GM19238 (cell line): ENCODE measurements around the gene RARG.
"Not testable (repeated sequence)": the region's sequence is repeated elsewhere in the genome, so short reads cannot be mapped to it uniquely, and the experiment has no call there.

ENCODE experiments used
- DNase-seq: peaks from one replicate; pipeline ENCODE4 v3.0.0; 2011; ENCODE audit warnings: low spot score; ENCODE audit not compliant: insufficient read length

The RARG gene

GRCh38 chr12:53193040-53193439 lies 39.0 kb downstream of the RARG start:
- no peak for DNase-seq

- DNase-seq = no peak
These were observed 39.4 kb downstream of the RARG start for GRCh38 chr12:53192531-53193021.

DNA sequence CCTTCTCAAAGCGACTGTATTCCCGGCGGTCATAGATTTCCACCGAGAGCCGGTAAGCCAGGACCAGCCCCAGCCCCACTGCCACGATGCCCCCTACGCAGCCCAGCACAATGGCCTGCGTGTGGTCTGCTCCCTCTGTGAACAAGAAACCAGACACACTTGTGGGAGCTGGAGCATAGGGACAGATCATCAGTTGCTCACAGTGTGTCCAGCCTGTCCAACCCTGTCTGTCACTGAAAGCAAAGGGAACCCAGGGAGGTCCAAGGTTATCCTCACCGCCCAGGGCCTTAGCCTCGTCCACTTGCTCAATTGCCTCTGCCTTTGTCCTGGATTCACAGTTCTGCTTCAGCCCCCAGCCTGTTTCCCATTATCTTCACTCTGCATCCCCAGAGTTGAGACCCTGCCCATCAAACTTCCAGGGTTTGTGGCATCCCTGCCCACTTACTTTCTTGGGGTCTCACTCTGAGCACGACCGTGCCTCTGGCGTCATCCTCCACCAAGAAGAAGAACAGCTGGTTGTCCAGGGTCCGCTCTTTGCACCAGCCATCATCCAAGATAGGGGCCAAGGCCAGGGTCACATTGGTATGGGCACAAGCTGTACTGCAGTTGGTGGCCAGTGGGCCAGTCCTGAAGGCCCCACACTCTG lies 40.0 kb downstream of the RARG start:
- no peak for DNase-seq

DNA sequence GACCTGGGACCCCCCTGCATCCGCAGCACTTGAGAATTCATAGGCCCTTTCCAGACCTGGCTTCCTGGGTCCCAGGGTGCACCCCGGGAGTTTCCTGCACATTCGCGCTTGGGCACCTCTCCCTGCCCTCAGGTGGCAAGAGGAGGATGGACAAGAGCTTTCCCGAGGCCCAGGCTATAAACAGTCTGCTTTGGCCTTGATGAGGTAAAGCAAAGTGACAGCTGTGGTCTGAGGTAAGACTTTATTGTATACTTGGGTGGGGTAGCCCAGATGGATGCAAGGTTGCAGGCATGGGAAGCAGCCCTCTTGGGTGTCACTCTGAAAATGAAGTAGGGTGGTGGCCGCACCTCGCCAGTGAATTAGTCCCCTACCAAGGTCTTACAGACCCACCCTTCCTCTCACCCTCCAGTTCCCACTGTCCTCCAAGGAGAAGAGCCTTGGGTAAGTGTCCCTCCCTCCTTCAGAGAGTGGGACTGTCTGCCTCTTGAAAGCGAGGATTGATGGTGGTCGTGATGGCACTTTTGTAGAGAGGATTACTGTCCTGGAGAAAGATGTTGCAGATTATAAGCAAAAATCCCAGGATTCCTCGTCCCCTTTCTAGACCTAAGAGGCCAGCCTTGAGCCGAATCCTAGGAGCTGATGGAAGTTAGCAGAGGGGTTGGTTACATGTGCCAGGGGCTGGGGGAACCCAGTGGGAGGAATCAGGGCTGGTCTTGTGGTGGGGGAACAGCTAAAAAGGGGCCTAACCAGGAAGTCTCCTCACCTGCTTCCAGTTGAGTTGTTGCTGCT lies 40.7 kb downstream of the RARG start:
- DNase-seq = no peak

- DNase-seq = peak; percentile 64
These were observed 41.8 kb downstream of the RARG start for GRCh38 chr12:53190108-53190729.

- DNase-seq = no peak
These were observed 44.7 kb downstream of the RARG start for GRCh38 chr12:53187145-53187899.

- no peak for DNase-seq
These were observed 45.3 kb downstream of the RARG start for GRCh38 chr12:53186745-53187144.

GRCh38 chr12:53185582-53186153 lies 46.3 kb downstream of the RARG start:
- no peak for DNase-seq

GRCh38 chr12:53184828-53185227 lies 47.2 kb downstream of the RARG start:
- DNase-seq = no peak

DNA sequence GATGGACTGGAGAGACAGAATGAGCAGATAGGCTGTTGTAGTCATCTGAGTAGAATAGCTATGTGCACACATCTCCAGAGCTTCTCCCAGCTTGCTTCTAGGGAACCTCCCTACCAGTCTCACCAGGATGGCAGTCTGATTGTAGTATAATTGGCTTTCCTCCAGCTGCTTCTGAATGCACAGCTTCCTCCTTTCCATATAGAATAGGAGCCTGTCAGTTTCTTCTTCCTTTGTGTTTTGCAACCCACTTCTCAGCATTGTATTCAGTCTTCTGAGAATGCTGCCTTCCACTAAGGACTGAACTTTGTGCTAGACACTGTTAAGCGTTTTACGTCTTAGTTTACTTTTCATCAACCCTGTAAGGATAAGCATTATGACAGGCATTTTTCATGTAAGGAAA lies 49.1 kb downstream of the RARG start:
- DNase-seq = no peak

DNA sequence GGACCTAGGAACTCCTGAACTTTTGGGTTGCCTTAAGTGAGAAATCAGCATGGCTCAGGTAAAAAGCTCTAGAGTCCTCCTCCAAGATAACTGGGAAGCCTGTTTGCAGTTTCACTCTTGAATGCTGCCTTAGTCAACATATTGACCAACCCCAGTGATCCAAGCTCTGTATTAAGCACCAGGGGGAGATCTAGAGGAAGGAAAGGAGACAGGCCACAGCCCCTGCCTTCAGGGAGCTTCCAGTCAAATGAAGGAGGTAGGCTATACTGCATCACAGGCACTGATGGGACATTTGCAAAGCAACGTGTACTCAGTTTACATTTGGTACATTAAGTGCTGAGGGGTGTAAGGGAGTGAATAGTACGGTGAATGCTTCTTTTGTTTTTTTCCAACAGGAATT lies 50.1 kb downstream of the RARG start:
- no peak for DNase-seq

DNA sequence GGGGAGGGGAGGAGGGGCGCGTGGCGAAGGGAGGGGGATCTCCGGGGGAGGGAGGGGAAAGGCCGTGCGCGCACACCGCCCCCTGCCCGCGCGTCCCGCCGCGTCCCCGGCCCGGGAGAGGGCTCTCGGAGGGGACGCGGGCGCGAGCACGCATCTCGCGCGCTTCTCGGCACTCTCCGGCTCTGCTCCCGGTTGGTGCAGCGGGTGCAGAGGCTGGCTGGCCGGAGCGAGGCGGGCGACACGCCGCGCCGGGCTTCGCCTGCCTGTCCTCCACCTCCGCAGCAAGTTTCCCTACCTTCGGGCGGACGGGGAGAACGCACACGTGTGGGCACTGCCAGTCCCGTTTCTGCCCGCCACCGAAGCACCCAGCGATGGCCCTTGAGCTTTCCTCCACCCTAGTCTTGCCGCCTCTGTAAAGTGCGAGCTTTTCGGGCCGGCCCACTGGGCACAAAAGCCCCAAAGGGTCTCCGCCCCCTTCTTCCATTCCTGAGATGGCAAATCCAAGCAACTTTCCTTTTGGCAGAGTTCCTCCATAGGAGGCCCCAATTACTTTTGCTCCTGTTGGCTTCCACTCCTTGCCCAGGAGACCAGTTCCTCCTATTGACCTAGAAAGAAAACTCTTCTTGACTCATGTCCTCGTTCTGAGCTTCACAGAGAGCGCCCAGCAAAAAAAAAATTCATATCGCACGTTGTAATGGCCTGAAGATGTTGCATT lies 50.9 kb downstream of the RARG start:
- DNase-seq = peak; percentile 88

- DNase-seq = peak; percentile 99
These were observed 51.6 kb downstream of the RARG start, which contains the start of the genes CSAD and ZNF740 for GRCh38 chr12:53180220-53180930. CSAD (minus strand) TSS chr12:53180925; CDS start chr12:53173470, 7,455 bp downstream. ZNF740 (plus strand) TSS chr12:53180722; CDS start chr12:53181984, 1,262 bp downstream.

DNA sequence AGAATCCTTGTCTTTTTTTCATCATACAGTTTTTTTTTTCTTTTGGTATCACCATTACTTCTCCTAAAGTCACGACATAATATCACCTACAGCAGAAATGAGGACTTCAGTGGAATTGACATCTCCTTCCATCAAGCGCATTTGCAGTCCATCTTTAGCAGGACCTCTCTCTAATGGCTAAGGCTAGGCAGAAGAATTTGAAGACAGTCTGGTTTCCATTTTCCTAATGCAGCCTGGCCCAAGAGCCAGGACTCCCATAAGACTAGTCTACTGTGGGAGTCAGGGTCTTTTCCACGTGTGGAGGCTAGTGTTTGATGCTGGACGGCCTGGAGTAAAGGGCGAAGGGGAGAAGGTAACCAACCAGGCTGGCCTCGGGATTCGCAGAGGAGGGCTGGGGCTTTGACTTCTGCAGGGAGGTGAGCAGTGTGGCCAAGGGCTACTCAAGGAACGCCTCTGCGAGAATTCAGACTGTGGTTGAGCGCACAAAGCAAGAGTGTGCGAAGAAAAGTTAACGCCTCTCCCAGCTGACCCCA lies 52.3 kb downstream of the RARG start:
- DNase-seq = no peak

- not testable (repeated sequence) for DNase-seq
These were observed 53.2 kb downstream of the RARG start for GRCh38 chr12:53178803-53179202.

GRCh38 chr12:53177447-53177846 lies 54.6 kb downstream of the RARG start:
- DNase-seq = not testable (repeated sequence)

GRCh38 chr12:53176750-53177149 lies 55.3 kb downstream of the RARG start:
- no peak for DNase-seq

DNA sequence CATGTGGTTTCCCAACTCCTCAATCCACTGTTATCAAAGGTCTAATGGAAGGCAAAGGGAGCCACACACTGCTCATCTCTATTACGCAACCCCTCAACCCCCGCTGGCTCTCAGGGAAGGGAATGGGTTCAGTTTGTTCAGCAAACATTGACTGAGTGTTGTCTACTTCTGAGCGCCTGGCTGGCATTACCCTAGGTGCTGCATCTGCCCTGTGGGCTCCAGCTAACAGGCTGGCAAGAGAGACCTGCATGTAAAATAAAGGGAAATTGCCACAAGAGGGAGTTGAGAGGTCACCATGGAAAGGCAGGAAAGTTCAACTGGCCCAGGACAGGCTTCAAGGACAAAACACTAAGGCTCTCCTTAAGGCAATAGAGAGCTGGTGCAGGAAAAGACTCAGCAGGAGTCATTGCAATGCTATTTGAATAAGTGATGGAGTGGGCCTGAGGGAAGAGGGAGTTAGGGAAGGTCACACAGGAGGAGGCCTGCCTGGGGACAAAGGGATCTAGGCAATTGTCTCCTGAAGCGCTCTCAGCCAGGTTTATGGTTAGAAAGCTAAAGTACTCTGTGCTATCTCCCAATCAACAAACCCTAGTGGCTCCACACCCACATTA lies 57.0 kb downstream of the RARG start:
- DNase-seq = no peak

- no peak for DNase-seq
These were observed 58.8 kb downstream of the RARG start for GRCh38 chr12:53173085-53173715.
